GM21825 (cell line): ENCODE data around the gene NBAS.
A peak's percentile ranks its signal among the peaks of the same experiment; 100 is the strongest.
"Not testable (repeated sequence)": the region's sequence is repeated elsewhere in the genome, so short reads cannot be mapped to it uniquely, and the experiment has no call there.

Experiments
- ATAC-seq: cut with Tn5 transposase; IDR thresholded peaks from one replicate; pipeline ENCODE4 v1.9.1; 2021; ENCODE audit warnings: mild to moderate bottlenecking, moderate library complexity; ENCODE audit not compliant: unreplicated experiment

NBAS gene

DNA sequence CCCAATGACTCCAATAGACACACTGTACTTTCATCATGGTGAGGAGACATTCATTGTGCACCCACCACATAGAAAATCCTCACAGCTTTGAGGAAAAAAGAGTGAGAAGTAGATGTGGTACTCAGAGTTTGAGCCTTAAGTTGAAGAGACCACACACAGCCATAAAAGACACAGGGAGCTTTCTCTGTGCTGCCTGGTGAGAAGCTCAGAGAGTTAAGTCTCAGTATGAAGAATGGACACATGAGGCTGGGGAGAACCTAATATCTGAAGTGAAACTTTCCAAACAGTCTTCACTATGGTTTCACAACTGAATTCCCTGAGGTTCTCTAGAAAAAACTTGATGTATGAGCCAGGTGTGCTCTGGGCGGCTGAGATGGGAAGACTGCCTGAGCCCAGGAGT is 237.9 kb downstream of the NBAS start:
- ATAC-seq, result no peak

DNA sequence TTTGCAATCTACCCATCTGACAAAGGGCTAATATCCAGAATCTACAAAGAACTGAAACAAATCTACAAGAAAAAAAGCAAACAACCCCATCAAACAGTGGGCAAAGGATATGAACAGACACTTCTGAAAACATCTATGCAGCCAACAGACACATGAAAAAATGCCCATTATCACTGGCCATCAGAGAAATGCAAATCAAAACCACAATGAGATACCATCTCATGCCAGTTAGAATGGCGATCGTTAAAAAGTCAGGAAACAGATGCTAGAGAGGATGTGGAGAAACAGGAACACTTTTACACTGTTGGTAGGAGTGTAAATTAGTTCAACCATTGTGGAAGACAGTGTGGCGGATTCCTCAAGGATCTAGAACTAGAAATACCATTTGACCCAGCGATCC is 239.7 kb downstream of the NBAS start:
- not testable (repeated sequence) for ATAC-seq

DNA sequence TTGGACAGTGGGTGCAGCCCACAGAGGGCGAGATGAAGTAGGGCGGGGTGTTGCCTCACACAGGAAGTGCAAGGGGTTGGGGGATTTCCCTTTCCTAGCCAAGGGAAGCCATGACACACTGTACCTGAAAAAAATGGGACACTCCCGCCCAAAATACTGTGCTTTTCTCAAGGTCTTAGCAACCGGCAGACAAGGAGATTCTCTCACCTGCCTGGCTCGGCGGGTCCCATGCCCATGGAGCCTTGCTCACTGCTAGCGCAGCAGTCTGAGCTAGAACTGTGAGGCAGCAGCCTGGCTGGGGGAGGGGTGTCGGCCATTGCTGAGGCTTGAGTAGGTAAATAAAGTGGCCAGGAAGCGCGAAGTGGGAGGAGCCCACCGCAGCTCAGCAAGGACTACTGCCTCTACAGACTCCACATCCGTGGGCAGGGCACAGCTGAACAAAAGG is 244.7 kb downstream of the NBAS start:
- no peak for ATAC-seq

DNA sequence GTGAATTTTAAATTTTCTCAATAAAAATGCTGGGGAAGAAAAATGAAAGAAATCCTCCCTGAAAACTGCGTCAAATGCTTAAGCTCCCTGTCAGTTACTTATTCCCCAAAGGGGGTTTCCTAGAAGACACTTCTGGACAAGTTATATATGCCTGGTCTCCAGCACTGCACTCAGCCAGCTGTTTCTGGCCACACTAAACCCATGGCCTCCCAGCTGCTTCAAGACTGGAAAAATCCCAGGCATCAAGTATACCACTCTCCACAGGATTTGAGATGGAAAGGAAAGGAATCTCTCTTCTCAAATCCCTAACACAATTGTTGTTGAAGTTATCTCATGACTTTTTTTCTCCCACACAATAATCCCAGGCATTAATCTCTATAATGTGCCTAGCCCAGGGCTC is 245.7 kb downstream of the NBAS start:
- no peak for ATAC-seq

DNA sequence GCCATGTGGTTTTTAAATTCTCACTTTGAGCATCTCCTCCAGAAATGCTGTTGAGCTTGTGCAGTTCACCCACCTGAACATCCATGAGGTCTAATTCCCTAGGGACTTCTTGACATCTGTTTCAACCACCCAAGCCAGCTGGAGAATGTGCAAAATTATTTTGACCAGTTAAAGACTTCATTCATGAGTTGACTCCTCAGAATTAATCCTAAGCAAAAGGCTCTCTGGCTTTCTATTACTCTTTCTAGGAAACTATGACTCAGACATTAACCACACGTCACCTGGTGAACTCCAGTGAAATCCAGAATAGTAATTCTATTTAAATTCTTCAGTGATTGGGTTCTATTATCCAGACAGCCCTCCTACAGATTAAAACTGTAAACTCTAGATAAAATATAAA is 247.5 kb downstream of the NBAS start:
- peak; percentile 85 for ATAC-seq

DNA sequence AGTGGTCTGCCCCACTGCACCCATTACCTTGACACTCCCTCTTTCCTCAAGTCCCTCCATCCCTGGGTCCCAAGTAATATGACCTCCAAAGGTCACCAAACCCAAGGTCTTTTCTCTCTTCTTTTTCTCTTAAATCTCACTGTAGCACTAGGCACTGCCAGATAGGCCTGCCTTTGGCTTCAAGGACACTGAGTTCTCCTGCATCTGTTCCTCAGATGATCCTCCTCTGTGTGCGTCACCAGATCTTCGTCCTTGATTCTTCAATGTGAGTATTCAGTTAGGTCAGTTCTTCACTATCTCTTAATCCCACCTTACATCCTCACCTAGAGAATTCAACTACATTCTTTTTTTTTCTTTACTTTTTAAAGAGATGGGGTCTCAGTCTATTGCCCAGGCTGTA is 249.2 kb downstream of the NBAS start:
- no peak for ATAC-seq

DNA sequence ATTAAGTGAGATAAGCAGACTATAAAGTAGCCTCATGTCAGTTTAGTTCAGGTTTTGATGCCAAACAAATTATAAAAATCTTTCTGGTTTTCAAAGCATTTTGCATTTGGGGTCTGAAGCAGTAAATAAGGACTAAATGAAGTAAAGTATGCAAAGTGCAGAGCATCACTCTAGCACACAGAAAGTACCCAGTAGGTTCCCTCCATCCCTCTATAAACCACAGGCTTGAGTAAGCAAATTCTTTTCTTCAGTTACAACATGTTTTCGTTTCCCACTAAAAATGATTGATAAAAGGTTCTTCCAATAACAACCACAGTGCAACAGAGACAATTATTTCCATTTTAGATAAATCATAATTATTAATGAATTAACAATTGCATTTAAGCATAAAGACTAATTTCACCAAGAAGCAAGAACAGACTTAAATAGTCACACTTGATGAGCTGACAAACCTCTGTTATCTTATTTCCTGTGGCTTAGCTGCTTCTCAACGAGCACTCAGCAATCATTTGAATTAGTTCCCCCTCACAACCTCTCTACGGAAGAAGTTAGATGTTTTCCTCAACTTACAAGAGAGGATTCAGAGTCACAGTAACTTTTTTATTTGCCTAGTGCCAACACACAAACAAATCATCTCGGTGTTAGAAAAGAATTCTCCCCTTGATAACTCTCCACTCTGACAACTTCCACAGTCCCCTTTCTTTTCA is 249.8 kb downstream of the NBAS start:
- peak; percentile 53 for ATAC-seq

DNA sequence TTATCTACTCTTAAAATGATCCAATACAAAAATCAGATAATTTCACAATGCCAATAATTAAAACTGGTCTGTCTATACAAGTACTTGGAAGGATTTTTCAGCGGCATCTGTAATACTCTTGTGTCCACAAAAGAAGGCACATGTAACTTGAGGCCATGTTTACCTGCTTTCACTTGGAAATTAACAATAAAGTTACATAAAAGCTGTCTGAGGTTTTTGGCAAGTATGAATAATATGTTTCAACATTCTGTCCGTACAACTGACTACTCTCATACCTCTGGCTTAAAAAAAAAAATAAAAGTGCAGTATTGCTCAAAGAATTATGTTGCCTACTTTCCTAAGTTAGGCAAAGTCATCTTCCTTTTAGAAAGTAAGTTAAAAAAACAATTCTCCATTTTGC is 253.6 kb downstream of the NBAS start:
- no peak for ATAC-seq

DNA sequence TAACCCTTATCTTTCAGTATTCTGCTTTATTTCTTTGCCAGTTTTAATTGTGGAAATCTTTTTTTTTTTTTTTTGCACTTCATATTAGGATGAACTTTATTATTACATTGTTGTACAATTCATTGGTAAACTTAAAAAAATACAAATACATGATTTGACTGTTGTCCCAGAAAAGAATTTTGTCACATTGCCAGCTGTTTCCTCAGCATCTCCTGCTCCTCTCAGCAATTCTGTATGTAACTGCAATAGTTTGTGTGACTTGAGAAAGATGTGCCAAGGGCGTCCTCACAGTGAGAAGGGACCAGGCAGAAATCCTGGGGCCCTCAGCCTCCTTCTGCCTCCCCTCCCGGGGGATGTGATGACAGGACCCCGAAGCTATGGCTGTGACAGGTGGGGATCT is 254.4 kb downstream of the NBAS start:
- ATAC-seq, result no peak

DNA sequence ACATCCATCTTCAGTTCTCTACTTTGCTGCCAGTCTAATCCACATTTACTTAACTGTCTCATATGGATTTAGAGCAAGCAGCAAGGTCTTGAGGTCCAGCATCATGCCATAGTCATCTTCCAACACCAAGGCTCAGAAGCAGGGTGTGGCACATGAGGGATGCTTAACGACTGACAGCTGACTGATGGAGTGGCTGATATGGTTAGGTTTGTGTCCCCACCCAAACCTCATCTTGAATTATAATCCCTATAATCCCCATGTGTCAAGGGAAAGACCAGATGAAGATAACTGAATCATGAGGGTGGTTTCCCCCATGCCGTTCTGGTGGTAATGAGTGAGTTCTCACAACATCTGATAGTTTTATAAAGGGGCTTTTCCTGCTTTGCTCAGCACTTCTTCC is 257.3 kb downstream of the NBAS start:
- no peak for ATAC-seq

DNA sequence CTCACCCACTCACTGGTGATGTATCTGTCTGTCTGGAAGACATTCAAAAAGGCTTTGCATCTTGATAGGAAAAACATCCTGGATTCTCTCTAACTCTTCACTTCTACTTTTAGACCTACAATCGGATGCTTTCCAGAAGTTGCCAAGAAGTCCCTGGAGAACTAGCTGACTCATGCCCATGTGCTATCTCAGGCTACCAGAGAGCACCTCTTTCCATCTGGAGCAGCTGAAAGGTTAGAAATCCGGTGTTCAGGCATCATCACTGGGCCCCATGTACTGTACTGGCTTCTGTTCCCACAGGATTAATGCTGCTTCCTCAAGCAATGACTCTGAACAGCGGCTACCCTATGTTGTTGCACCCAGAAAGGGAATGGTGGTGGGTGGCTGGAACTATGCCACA is 259.0 kb downstream of the NBAS start:
- no peak for ATAC-seq

DNA sequence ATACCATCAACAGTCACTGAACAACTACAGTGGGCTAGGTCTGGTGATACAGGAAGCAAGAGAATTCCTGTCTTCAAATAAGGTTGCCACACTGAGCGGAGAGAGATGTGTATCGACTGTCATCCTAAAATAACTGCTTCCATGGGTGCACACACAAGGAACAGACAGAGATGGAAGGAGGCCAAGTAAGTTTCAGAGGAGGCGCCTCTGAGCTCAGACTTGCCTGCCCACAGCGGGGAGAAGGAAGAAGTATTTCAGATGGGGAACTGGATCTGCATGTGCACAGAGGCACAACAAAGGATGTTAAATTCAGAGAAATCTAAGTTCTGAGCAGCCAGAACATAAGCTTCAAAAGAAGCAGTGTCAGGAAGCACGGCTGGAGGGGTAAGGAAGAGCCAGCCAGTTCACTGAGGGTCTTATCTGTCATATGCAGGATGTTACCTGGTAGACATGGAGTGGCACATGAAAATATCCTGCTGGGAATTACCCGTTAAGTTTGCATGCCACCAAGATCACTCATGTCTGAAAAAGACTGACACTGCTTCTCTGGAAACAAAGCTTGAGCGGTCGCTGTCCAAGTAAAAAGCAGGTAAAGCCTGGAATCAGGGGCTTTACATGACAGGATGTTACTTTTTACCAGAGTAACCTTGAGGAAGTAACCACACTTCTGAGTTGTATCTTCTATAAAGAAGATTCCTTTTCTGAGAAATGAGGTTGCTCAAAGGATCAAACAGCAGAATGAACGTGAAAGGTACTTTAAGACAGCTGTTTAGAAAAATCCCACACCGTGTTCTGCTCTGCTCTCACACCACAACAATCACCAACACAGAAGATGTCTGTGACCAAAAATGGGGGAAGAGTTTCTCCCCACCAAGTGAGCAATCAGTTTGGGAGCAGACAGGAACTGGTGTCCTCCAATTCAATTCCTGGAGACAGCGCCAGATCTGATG is 260.2 kb downstream of the NBAS start:
- ATAC-seq, result no peak

DNA sequence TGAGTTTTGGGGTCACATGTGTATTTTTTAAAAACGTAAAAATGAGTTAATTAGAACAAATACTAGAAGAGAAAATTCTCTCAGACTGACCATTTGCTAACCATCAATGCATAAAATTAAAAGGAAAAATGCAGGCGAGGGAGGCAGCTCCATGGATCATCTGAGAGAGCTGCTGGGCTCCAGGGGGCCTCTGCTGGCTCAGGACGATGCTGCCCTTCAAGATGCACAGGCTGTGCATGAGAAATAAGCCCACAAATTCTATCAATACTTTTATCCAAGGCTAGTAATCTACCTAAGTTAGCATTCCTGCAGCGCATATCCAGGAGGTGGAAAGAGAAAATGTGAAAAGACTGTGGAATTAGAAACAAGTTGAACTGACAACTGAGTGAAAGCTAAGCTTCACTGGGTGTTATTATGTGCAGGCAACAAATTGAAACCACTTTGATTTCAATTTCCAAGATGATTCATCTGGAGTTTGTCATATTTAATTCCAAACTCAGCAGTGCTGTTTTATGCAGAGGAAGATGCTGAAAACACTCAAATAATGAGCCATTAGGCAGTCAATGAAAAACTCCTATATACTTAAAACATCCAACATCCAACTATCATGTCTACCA is 261.1 kb downstream of the NBAS start:
- no peak for ATAC-seq

DNA sequence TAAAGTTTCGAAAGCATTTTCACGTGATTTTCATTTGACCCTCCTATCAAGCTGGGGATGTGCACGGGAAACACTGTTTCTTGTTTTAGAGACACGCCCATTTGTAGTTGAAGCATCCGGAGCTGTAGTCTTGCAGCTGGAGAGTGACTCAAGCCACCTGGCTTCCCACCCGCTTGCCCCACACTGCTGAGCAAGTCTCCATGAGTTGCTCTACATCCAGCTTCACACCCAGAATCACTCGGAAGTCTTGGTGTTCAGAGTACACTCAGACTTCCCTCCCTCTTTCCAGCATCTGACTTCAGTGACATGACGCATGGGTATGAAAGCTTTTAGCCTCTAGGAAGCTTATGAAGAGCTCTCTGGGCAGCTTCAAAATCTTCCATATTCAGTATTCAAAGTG is 262.4 kb downstream of the NBAS start:
- no peak for ATAC-seq

DNA sequence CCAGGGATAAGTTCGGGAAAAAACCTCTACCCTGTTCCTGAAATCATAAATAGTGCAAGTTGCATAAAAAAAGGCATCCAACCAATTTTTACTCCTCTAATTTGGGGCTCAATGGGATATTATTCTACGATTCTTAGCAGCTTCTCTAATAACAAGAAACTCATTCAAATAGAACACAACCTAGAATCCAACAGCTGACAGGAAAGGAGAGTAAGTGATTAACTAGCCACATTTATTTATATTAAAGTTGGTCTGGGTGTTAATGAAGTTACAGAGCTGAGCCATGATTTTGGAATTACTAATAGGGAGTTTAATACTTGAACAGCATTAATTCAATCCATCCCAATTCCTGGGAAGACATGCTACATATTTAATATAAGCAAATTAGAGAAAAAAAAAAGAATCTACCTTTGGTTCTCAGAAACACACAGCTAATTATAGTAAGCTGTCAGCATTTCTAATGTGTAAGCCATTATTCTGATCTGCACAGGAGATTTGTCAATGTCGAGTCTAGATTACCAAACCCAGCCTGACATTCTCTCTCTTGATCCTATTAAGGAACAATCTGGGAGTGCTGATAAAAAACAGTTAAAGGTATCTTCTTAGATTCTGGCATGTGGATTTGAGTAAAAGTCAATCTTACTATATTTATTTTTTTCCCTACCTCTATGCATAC is 267.7 kb downstream of the NBAS start:
- peak; percentile 79 for ATAC-seq

DNA sequence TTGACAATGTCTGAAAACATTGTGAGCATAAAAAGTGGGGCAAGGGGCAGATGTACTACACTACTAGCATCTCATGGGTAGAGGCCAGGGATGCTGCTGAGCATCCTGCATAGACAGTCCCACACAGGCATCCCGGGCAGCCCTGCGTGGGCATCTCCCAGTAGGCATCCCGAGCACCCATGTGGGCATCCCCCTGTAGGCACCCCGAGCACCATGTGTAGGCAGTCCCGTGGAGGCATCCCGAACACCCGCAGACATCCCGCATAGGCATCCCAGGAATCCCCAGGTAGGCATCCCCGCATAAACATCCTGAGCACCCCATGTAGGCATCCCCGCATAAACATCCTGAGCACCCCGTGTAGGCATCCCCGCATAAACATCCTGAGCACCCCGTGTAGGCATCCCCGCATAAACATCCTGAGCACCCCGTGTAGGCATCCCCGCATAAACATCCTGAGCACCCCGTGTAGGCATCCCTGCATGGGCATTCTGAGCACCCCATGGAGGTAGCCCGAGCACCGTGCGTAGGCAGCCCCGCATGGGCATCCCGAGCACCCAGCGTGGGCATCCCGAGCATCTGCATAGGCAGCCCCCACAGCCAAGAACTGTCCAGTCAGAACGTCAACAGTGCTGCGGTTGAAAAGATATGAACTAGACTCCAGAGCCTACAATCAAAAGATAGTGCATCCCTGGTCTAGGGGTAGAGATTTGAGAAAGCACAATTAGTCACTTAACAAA is 273.5 kb downstream of the NBAS start:
- no peak for ATAC-seq

DNA sequence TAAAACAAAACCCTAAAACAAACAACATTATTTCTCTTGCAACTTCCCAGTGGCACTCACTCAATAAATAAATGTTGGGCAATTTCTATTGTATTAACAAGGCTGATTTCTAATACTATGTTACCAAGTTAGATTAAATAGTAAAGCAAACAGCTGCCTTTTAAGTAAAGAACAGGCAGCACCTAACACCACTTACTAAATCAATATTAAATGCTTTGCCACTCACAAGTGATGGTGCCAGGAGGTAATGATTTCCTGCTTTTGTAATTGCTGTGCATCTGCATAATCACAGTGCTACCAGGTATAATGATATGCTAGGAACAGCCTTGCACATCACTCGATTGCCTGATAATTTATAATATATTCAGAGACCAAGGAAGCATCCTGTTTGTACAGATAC is 276.5 kb downstream of the NBAS start:
- ATAC-seq, result no peak

DNA sequence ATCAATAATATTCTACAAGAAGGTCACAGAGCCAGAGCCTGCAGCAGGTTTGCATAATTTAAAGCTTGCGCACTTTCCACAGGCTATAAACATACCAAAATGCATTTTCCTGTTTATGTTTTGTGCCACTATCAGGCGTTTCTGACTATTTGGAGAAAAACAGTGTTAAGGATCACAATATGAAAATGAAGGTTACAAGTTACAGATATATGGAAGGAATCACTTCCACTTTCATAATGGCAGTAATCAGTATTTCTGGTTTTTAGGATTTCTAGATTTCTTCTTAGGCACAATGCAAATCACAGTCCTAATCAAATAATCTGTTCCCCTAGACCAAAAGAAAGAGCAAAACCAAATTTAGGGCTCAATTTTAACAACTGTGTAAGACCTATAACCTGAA is 279.5 kb downstream of the NBAS start:
- no peak for ATAC-seq

DNA sequence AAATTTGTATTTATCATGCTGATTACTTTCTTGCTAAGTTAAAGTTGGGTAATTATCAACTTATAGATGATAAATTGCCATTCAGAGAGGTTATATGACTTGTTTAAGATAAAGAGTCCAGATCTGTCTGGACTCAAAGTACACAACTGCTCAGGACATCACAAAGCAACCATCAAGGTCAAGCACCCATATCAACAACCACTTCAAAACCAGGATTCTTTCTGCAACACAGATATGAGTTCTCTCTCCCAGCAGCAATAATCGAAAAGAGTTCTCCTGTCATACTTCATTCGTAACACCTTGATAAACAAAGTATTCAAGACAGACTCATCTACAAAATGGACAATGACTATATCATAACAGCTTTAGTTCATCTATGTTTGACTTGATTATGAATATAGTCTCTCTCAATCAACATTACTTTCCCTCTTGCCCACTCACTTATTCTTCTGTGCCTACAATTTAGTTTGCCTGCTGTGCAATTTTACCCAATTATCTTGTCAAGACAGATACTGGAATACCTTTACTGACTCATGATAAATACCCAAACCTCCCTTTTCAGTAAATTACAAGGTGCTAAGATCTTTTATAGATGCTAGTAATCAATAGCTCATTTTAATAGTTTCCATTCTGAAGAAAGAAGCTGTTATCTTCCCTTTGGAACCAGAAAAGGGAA is 281.8 kb downstream of the NBAS start:
- ATAC-seq, result no peak

DNA sequence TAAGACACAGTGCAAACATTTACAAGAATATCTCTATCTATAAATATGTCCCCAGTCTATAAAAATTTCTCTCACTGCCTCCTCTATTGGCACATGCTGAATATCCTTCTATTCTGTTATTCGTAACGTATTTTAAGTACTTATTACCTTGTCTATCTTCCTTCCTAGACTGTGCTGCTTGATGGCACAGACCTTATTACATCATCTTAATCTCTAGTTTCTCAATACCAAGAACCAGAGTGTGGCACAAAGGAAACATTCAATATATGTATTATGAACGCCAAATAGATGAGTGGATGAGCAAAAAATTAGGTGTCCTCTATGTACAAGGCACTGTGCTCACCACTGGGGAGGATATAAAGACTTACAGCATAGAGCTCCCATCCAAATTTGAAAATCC is 282.8 kb downstream of the NBAS start:
- no peak for ATAC-seq
